GM12875 (cell line): ENCODE data around the gene CACNA1C.
A peak's percentile ranks its signal among the peaks of the same experiment; 100 is the strongest.

Source experiments
- H3K4me3 ChIP-seq: one replicate; pipeline ENCODE4 v1.5.1; 2011; ENCODE audit warnings: low read depth, low read length, control low read depth
- TF ChIP-seq, protein P1 (sequence below): IDR thresholded peaks from 2 replicates; pipeline ENCODE4 v1.5.1; 2011; ENCODE audit warnings: low read depth, mild to moderate bottlenecking, control low read depth, inconsistent platforms, low read length, moderate library complexity, borderline replicate concordance; ENCODE audit not compliant: insufficient read depth

CACNA1C gene

DNA sequence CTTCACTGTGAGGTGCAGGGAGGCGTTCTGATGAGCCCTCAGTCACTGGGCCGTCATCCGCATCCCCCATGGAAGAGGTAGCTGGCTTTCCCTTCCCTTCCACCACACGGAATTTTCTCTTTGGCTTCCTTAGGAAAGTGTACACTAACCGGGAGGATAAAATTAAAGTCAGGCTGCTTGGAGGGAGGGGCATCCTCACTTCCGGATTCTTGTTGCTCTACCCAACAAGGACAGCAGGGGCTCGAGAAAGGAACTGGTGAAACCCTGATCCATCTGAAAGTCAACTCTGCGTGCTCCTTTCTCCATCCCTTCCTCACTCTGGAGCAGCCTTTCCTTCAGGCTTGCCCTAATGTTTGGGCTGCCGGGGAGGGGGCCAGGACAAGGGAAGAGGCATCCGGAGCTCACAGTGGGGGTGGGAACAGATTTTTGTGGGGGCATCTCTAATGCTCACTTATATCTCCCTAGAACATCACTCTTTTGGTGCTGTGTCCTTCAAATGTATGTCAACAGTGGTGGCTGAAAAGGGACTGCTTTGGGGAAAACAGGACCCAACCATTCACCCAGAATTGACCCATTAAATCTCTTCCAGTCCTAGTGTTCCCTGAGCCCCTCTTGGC is 640.6 kb downstream of the CACNA1C start:
- no peak overlapping the region for H3K4me3 ChIP-seq
- TF ChIP-seq, protein P1, sequence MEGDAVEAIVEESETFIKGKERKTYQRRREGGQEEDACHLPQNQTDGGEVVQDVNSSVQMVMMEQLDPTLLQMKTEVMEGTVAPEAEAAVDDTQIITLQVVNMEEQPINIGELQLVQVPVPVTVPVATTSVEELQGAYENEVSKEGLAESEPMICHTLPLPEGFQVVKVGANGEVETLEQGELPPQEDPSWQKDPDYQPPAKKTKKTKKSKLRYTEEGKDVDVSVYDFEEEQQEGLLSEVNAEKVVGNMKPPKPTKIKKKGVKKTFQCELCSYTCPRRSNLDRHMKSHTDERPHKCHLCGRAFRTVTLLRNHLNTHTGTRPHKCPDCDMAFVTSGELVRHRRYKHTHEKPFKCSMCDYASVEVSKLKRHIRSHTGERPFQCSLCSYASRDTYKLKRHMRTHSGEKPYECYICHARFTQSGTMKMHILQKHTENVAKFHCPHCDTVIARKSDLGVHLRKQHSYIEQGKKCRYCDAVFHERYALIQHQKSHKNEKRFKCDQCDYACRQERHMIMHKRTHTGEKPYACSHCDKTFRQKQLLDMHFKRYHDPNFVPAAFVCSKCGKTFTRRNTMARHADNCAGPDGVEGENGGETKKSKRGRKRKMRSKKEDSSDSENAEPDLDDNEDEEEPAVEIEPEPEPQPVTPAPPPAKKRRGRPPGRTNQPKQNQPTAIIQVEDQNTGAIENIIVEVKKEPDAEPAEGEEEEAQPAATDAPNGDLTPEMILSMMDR, result 0 out of 2 replicates have a peak, but pooled peaks have one; percentile 22

DNA sequence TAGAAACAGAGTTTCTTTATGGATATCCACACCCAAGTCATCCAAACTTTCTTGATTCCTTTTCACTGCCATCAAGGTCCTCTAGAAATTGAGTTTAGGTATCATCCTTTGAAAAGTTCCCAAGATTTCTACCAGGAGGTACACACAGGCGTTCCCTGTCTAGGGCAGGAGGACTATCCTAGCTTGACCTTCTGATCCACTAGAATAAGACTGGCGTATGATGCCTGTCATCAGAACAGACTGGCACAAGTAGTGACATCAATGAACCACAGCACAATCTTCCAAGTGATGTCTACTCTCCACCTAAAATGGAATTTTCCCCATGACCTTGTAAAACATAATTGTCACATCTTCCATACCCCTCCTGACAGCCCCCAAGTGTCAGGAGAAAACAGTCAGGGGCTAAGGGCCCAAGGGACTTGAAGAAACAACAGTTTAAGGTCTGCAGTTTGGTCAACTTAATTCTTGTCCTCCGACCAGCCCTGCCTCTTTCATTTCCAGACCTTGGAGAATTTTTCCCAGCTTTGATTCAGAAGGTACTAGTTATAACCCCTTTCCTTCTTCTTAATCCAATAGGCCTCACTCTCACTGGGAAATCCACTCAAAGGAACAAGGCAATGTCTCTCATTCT is 641.3 kb downstream of the CACNA1C start:
- H3K4me3 ChIP-seq, result no peak overlapping the region
- TF ChIP-seq, protein P1, result no peak

DNA sequence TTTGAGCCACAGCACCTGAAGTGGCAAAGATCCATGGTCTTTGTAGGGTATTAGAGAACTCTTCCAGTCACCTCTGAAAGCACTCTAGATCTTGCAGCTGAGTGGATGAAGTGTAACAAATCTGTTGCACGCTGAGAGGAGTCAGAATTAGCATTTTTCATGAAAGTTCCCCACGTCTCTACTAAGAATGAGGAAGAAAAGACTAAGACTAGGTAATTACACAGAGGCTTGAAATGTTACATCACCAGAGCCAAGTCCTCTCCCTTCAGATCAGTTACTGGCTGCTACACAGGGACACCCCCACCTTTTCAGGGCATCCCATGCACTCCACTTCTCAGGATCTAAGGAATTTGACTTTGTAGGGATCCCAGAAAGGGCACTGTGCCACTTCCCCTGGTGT is 643.3 kb downstream of the CACNA1C start:
- no peak overlapping the region for H3K4me3 ChIP-seq
- TF ChIP-seq, protein P1, result no peak

DNA sequence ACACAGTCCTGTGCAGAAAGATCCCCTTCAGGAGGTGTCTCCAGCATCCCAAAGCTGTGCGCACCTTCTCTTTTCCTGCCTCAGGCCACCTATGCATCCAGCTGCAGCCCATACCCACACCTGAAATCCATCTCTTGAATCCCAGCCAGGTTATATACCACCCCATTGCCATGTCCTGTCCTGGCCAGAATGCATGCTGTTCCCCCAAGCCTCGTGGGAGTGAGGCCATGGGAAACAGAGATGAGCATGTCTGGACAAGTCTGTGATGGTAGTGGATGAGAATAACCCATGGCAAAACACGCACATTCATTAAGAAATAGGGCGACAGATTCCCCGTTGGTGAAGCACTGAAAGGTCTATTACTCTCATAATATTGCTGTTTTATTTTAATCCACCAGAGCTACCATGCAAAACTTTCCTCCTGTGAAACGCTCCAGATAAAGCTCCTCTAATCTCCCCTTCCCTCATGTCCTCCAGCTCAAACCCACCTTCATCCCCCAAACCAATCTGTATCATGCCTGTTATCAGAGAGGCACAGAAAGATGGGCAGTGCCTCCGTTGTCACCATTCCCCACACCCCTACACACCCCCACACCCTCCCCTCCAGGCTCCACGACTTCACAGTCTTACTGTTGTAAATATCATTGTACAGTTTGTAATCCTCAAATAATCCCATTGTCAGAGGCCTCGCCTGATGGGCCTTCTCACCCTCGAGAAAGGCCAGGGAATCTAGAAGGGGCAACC is 644.4 kb downstream of the CACNA1C start:
- H3K4me3 ChIP-seq, result no peak overlapping the region
- TF ChIP-seq, protein P1, result no peak

DNA sequence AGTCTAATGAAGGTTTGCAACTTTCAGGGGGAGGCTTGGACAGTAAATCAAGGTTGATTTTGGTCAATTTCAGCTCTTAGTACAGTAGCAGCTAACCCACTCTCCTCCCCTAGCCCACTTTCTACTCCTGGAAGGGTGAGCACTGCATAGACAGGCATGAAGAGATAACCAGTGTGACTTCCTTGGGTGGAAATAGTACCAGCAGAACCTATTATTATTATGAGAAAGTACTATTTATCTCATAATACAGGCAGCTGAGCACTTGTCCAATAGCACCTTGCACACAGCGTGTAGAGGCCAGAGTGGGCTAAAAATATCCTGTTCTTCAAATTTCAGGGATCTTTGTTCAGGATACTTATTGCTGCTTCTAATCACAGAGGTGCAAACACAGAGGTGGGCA is 645.8 kb downstream of the CACNA1C start:
- TF ChIP-seq, protein P1, result no peak

DNA sequence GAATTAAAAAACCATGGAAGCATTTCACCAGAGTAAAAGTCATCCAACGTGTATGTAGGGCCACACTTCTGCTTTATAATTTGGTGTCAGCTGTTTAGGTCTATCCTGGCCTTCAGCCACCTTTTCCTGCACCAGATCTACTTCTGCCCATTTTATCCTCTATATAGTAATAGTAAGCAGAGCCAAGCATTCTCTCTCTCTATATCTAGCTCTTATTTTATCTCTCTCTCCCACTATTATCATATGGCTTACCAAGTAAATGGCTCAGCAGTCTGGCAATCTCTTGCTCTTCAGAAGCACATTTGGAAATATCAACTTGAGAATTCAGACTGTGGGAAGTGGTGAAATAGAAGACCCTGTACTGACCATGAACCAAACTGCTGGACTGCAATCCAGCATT is 657.9 kb downstream of the CACNA1C start:
- no peak overlapping the region for H3K4me3 ChIP-seq
- TF ChIP-seq, protein P1, result no peak

More for the DNA sequence above, 645.8 kb downstream of the CACNA1C start:
- no peak overlapping the region for H3K4me3 ChIP-seq

DNA sequence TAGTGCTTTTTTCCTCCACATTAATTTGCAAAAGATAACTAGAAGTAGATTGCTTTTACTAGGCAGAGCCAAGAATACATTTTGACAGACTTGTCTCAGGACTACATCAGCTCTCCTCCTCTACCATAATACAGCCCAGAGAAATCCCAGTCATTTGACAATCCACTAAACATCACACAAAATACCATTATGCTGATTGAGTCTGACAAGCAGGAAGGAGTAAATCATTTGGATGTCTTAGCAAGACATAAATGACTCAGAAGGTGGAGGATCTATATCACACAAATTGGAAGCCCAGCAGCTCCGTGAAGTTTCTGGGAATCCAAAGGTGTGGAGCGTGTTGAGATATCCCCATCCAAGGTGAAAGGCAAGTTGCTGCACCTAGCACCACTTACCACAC is 666.6 kb downstream of the CACNA1C start:
- no peak overlapping the region for H3K4me3 ChIP-seq
- TF ChIP-seq, protein P1, result no peak
